T-helper 2 cell (primary cell): ENCODE results near the gene FHOD3.

ENCODE experiments used
- DNase-seq, 5 experiments: peaks; one replicate each; pipeline versions ENCODE4 v3.0.0 to v3.0.0-alpha.2; 2012 to 2022

The FHOD3 gene

GRCh38 chr18:36602071-36602470 lies 304.6 kb downstream of the FHOD3 start:
- no peak for DNase-seq

GRCh38 chr18:36602620-36603019 lies 305.1 kb downstream of the FHOD3 start:
- DNase-seq = no peak

GRCh38 chr18:36608107-36608506 lies 310.6 kb downstream of the FHOD3 start:
- DNase-seq = no peak

- no peak for DNase-seq
These were observed 312.7 kb downstream of the FHOD3 start for GRCh38 chr18:36610258-36610657.

- DNase-seq = no peak
These were observed 313.1 kb downstream of the FHOD3 start for GRCh38 chr18:36610661-36611060.

GRCh38 chr18:36613069-36613468 lies 315.6 kb downstream of the FHOD3 start:
- no peak for DNase-seq

GRCh38 chr18:36613810-36614209 lies 316.3 kb downstream of the FHOD3 start:
- DNase-seq = no peak

GRCh38 chr18:36620788-36621187 lies 323.3 kb downstream of the FHOD3 start:
- DNase-seq = no peak

GRCh38 chr18:36622610-36623009 lies 325.1 kb downstream of the FHOD3 start:
- no peak for DNase-seq

- DNase-seq = no peak
These were observed 325.6 kb downstream of the FHOD3 start for GRCh38 chr18:36623091-36623490.

GRCh38 chr18:36623681-36624190 lies 326.2 kb downstream of the FHOD3 start:
- DNase-seq = no peak

- no peak for DNase-seq
These were observed 327.1 kb downstream of the FHOD3 start for GRCh38 chr18:36624451-36625167.

GRCh38 chr18:36625386-36625785 lies 327.9 kb downstream of the FHOD3 start:
- no peak for DNase-seq

- no peak for DNase-seq
These were observed 330.1 kb downstream of the FHOD3 start for GRCh38 chr18:36627637-36628036.

- DNase-seq = no peak
These were observed 331.1 kb downstream of the FHOD3 start for GRCh38 chr18:36628435-36629137.

- DNase-seq = no peak
These were observed 331.6 kb downstream of the FHOD3 start for GRCh38 chr18:36629138-36629530.

GRCh38 chr18:36629836-36630235 lies 332.3 kb downstream of the FHOD3 start:
- no peak for DNase-seq

- DNase-seq = no peak
These were observed 333.4 kb downstream of the FHOD3 start for GRCh38 chr18:36630917-36631316.

GRCh38 chr18:36633961-36634412 lies 336.5 kb downstream of the FHOD3 start:
- no peak for DNase-seq

- no peak for DNase-seq
These were observed 337.2 kb downstream of the FHOD3 start for GRCh38 chr18:36634573-36635216.

- no peak for DNase-seq
These were observed 338.0 kb downstream of the FHOD3 start for GRCh38 chr18:36635414-36636096.

- DNase-seq = no peak
These were observed 338.8 kb downstream of the FHOD3 start for GRCh38 chr18:36636237-36636817.

GRCh38 chr18:36638224-36638623 lies 340.7 kb downstream of the FHOD3 start:
- DNase-seq = peak in 1 of 5 experiments; percentile 32
